ENCODE measurements around the gene OR13C2.
"Not testable (repeated sequence)": the region's sequence is repeated elsewhere in the genome, so short reads cannot be mapped to it uniquely, and the experiment has no call there.

OR13C2 gene, protein sequence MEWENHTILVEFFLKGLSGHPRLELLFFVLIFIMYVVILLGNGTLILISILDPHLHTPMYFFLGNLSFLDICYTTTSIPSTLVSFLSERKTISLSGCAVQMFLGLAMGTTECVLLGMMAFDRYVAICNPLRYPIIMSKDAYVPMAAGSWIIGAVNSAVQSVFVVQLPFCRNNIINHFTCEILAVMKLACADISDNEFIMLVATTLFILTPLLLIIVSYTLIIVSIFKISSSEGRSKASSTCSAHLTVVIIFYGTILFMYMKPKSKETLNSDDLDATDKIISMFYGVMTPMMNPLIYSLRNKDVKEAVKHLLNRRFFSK

DNA sequence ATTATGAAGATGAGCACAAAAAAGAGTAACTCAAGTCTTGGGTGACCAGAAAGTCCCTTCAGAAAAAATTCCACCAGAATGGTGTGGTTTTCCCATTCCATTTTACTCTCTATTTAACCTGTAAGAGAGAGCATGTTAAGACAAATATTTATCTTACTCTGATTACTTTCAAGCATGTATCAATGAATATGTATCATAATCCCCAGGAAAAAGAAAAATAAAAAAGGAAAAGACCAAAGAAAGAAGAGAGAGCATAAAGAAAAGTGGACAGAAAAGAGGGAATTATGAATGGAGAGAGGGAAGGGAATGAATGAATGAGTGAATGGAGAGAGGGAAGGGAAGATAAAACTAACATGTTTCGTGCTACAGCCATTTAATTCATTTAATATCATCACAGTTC lies at the start of gene OR13C2:
Gene OR13C2, minus strand, starts transcription at position 101 of the 400 bp plus-strand sequence. Its CDS starts 0 bp downstream, at position 101.
- H3K36me3 ChIP-seq; H4K20me1 ChIP-seq; H3K9me3 ChIP-seq (replicated peaks in 1 of 11); H3K27ac ChIP-seq; H3K27me3 ChIP-seq; H3K4me3 ChIP-seq; H3K4me1 ChIP-seq; H3K4me2 ChIP-seq; H3K9ac ChIP-seq: not testable (repeated sequence)

DNA sequence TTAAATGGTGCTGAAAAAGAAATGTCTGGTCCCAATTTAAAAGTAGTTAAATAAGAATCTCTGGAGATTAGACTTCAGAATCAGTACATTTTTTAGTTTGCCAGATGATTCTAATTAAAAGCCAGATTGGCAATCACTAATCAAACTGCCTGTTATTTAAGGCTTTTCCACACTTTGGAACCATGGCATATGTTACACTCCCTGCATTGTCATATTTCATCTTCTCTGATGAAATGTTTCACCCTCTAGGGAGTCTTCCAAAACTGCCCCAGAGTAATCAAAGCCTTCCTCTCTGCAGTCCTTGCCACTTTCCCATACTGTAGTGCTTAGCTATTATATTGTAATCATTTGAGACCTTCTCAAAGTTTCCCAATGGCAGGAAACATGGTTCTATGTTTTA lies 30.0 kb upstream of the OR13C2 start:
- TF ChIP-seq Cebpa-rat (IDR thresholded peaks at IDR 0.05): no peak
- Histone ChIP-seq H3K9me3 (replicated peaks in 1 of 11) (peaks cover 31 to 55% (median 37%) of the 10 kb centered on the region in 11 experiments), H3K9ac (no peak overlapping the region), H3K4me3 (no peak overlapping the region), H4K20me1 (no peaks in the 10 kb centered on the region), H3K36me3 (no peaks in the 10 kb centered on the region), H3K27ac (no peak overlapping the region), H3K27me3 (no peaks in the 10 kb centered on the region), H3K4me2 (no peak overlapping the region), H3K4me1 (peaks cover 0 to 5% (median 0%) of the 10 kb centered on the region in 10 experiments; a peak in 3 of 20 replicates)

DNA sequence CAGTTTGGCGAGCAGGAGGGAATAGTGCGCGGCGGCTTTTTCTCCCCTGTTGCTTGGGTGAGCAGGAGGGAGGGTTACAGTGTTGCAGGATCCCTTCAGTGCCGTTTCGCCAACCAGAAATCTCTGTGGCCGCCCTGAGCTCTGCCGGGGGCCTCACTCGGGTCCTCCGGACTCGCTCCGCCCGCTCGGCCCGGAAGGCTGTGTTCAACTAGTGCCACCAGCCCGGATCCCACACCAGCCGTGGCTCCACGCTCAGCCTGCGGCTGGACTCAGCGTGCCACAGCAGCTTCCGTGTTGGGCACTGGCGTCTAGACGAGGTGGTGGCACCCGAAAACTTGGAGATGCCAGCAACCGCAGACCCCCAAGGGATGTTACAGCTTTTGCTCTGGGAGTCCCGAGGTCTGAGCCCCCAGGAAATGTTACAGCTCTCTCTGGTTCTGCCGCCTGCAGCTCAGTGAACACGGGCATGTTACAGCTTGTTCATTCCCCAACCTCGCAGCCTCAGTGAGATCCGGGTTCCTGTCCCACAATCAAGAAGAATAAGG lies 28.6 kb upstream of the OR13C2 start:
- Histone ChIP-seq H3K4me3 (no peak overlapping the region), H4K20me1 (no peaks in the 10 kb centered on the region), H3K9ac (no peak overlapping the region), H3K36me3 (no peaks in the 10 kb centered on the region), H3K27me3 (no peaks in the 10 kb centered on the region), H3K9me3 (replicated peaks in 1 of 11) (peaks cover 19 to 43% (median 28%) of the 10 kb centered on the region in 11 experiments), H3K4me2 (no peak overlapping the region), H3K27ac (no peak overlapping the region), H3K4me1 (peaks cover 0 to 5% (median 0%) of the 10 kb centered on the region in 10 experiments; a peak in 3 of 20 replicates)
- TF ChIP-seq Cebpa-rat (IDR thresholded peaks at IDR 0.05): no peak

DNA sequence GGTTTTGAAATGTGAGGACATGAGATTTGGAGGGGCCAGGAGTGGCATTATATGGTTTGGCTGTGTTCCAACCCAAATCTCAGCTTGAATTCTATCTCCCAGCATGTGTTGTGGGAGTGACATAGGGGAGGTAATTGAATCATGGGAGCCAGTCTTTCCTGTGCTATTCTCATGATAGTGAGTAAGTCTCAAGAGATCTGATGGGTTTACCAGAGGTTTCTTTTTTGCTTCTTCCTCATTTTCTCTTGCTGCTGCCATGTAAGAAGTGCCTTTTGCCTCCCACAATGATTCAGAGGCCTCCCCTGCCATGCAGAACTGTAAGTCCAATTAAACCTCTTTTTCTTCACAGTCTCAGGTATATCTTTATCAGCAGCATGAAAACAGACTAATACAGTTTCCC lies 20.5 kb upstream of the OR13C2 start:
- H3K4me3 ChIP-seq, H3K27me3 ChIP-seq, H3K4me2 ChIP-seq, H3K9ac ChIP-seq, H3K27ac ChIP-seq, H4K20me1 ChIP-seq, H3K36me3 ChIP-seq, H3K4me1 ChIP-seq: not testable (repeated sequence)
- H3K9me3 ChIP-seq (replicated peaks in 1 of 11): peaks cover 4 to 24% (median 17%) of the 10 kb centered on the region in 11 experiments; a peak in 15 of 22 replicates

DNA sequence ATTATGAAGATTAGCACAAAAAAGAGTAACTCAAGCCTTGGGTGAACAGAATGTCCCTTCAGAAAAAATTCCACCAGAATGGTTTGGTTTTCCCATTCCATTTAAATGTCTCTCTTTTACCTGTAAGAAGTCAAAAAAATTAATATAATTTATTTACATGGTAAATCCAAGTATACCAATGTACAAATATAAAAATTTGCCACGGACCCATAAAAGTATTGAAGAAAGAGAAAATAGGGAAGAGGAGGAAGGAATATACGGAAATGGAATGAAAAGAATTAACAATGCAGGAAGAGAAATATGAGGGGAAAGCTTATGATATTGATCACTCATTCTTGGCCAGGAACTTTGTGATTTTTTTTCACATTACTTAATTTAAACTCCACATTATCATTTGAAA lies 12.7 kb upstream of the OR13C2 start, which contains the start of gene OR13C9:
Gene OR13C9, minus strand, starts transcription at position 101 of the 400 bp plus-strand sequence. Its CDS starts 0 bp downstream, at position 101.
- Histone ChIP-seq H3K27ac (no peak within 1 kb of the TSS), H3K36me3 (no peaks in the 10 kb centered on the region), H3K4me1 (no peaks in the 10 kb centered on the region), H3K4me3 (no peak within 1 kb of the TSS), H3K4me2 (no peak within 1 kb of the TSS), H4K20me1 (no peaks in the 10 kb centered on the region), H3K27me3 (no peaks in the 10 kb centered on the region), H3K9me3 (replicated peaks in 1 of 11) (peaks cover 0 to 5% (median 0%) of the 10 kb centered on the region in 11 experiments; a peak in 2 of 22 replicates), H3K9ac (no peak within 1 kb of the TSS)
- TF ChIP-seq Cebpa-rat (IDR thresholded peaks at IDR 0.05): no peak

DNA sequence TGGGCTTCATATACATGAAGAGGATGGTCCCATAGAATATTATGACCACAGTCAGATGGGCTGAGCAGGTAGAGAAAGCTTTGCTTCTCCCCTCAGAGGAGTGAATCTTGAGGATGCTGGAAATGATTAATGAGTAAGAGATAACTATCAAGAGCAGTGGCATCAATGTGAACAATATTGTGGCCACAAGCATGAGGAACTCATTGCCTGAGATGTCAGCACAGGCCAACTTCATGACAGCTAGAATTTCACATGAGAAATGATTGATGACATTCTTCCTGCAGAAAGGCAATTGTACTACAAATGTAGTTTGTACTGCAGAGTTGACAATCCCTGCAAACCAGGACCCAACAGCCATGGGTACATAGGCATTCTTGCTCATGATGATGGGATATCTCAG lies 12.0 kb upstream of the OR13C2 start:
- Histone ChIP-seq H4K20me1 (no peaks in the 10 kb centered on the region), H3K27ac (no peak overlapping the region), H3K27me3 (no peaks in the 10 kb centered on the region), H3K9ac (no peak overlapping the region), H3K4me2 (no peak overlapping the region), H3K9me3 (replicated peaks in 1 of 11) (peaks cover 0 to 5% (median 0%) of the 10 kb centered on the region in 11 experiments; a peak in 2 of 22 replicates), H3K4me3 (no peak overlapping the region), H3K36me3 (no peaks in the 10 kb centered on the region), H3K4me1 (no peaks in the 10 kb centered on the region)
- TF ChIP-seq Cebpa-rat (IDR thresholded peaks at IDR 0.05): no peak

DNA sequence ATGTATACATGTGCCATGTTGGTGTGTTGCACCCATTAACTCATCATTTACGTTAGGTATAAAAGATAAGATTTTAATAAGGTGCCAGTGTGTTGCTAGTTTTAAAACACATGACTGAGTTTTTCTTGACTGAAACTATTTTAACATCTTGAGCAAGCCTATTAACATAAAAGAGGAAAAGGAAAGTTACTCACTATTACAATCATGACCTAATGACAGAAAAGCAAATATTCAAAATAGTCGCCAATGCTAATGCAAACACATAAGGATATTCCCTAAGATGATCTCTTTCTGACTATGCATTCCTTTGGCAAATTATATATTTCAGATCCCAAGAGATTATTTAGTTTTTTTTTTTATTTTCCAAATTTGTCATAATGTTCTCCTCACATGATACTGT lies 5.8 kb upstream of the OR13C2 start:
- H3K4me3 ChIP-seq: no peak overlapping the region
- no peak overlapping the region for H3K9ac ChIP-seq
- no peaks in the 10 kb centered on the region for H3K36me3 ChIP-seq
- no peak for TF ChIP-seq Cebpa-rat (IDR thresholded peaks at IDR 0.05)
- H3K27me3 ChIP-seq: no peaks in the 10 kb centered on the region
- no peaks in the 10 kb centered on the region for H4K20me1 ChIP-seq
- no peaks in the 10 kb centered on the region for H3K4me1 ChIP-seq
- peaks cover 0 to 5% (median 0%) of the 10 kb centered on the region in 11 experiments; a peak in 2 of 22 replicates for H3K9me3 ChIP-seq (replicated peaks in 1 of 11)
- no peak overlapping the region for H3K4me2 ChIP-seq
- H3K27ac ChIP-seq: no peak overlapping the region

DNA sequence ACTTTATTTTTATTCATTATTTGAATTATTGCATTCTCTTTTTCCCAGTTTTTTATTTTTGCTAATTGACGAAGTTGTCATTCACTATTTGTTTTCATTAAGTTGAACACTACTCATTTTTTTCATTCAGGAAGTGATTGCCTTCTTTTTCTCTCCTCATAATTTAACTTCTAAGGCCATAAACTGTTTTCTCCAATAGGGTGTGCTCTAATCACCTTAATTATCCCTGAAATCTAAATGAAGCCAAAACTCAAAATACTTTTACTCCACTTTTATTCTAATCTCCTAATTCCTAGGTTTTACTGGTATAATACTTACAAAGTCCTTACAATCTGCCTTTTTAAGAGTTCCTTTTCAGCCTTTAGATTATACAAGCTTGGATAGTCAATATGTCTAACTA lies 2.9 kb upstream of the OR13C2 start:
- H3K4me2 ChIP-seq: no peak overlapping the region
- no peak for TF ChIP-seq Cebpa-rat (IDR thresholded peaks at IDR 0.05)
- H3K9me3 ChIP-seq (replicated peaks in 1 of 11): no peaks in the 10 kb centered on the region
- H3K27ac ChIP-seq: no peak overlapping the region
- no peaks in the 10 kb centered on the region for H4K20me1 ChIP-seq
- no peaks in the 10 kb centered on the region for H3K36me3 ChIP-seq
- H3K4me3 ChIP-seq: no peak overlapping the region
- no peak overlapping the region for H3K9ac ChIP-seq
- H3K4me1 ChIP-seq: no peaks in the 10 kb centered on the region
- H3K27me3 ChIP-seq: no peaks in the 10 kb centered on the region

DNA sequence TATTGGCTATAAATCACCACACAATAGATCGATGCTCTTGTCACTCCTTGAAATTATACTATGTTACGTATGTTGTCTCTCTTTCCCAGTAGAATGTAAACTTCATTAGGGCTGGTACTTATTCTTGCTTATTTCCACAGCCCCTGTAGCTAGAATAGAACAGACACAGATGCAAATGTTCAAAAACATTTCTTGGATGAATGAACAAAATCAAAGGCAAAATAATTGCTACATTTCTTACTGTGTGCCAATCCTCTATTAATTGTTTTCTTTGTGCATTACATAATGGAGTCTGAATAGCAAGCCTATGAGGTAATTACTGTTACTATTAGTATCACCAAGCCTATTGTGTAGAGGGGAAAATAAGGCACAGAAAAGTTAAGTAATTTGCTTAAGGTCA lies 725 bp upstream of the OR13C2 start:
- no peaks in the 10 kb centered on the region for H4K20me1 ChIP-seq

DNA sequence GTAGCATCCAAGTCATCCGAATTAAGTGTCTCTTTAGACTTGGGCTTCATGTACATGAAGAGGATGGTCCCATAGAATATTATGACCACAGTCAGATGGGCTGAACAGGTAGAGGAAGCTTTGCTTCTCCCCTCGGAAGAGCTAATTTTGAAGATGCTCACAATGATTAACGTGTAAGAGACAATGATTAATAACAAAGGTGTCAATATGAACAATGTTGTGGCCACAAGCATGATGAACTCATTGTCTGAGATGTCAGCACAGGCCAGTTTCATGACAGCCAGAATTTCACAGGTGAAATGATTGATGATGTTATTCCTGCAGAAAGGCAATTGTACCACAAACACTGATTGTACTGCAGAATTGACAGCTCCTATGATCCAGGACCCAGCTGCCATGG lies 626 bp downstream of the OR13C2 start:
- TF ChIP-seq Cebpa-rat (IDR thresholded peaks at IDR 0.05): no peak

More for the DNA sequence above, 725 bp upstream of the OR13C2 start:
- Histone ChIP-seq H3K27ac (no peak overlapping the region), H3K9me3 (replicated peaks in 1 of 11) (no peaks in the 10 kb centered on the region), H3K4me3 (no peak overlapping the region), H3K4me1 (no peaks in the 10 kb centered on the region), H3K9ac (no peak overlapping the region), H3K4me2 (no peak overlapping the region), H3K36me3 (no peaks in the 10 kb centered on the region), H3K27me3 (no peaks in the 10 kb centered on the region)
- no peak for TF ChIP-seq Cebpa-rat (IDR thresholded peaks at IDR 0.05)

DNA sequence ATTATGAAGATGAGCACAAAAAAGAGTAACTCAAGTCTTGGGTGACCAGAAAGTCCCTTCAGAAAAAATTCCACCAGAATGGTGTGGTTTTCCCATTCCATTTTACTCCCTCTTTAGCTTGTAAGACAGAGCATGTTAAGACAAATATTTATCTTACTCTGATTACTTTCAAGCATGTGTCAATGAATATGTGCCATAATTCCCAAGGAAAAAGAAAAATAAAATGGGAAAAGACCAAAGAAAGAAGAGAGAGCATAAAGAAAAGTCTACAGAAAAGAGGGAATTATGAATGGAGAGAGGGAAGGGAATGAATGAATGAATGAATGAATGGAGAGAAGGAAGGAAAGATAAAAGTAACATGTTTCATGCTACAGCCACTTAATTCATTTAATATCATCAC lies 6.1 kb downstream of the OR13C2 start, which contains the start of gene OR13C5:
Gene OR13C5, minus strand, starts transcription at position 101 of the 400 bp plus-strand sequence. Its CDS starts 0 bp downstream, at position 101.
- H3K27ac ChIP-seq; H4K20me1 ChIP-seq; H3K27me3 ChIP-seq; H3K4me1 ChIP-seq; H3K4me3 ChIP-seq; H3K36me3 ChIP-seq; H3K4me2 ChIP-seq; H3K9me3 ChIP-seq (replicated peaks in 1 of 11); H3K9ac ChIP-seq: not testable (repeated sequence)

More for the DNA sequence above, 626 bp downstream of the OR13C2 start:
- H3K4me1 ChIP-seq: no peaks in the 10 kb centered on the region
- no peaks in the 10 kb centered on the region for H3K36me3 ChIP-seq
- no peak overlapping the region for H3K4me2 ChIP-seq
- no peaks in the 10 kb centered on the region for H4K20me1 ChIP-seq
- H3K9ac ChIP-seq: no peak overlapping the region
- no peaks in the 10 kb centered on the region for H3K9me3 ChIP-seq (replicated peaks in 1 of 11)
- H3K4me3 ChIP-seq: no peak overlapping the region
- no peaks in the 10 kb centered on the region for H3K27me3 ChIP-seq
- H3K27ac ChIP-seq: no peak overlapping the region

DNA sequence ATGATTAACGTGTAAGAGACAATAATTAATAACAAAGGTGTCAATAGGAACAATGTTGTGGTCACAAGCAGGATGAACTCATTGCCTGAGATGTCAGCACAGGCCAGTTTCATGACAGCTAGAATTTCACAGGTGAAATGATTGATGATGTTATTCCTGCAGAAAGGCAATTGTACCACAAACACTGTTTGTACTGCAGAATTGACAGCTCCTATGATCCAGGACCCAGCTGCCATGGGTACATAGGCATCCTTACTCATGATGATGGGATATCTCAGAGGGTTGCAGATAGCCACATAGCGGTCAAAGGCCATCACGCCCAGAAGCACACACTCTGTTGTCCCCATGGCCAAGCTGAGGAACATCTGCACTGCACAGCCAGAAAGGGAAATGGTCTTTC lies 6.7 kb downstream of the OR13C2 start:
- not testable (repeated sequence) for H3K4me1 ChIP-seq; H3K36me3 ChIP-seq; H3K4me3 ChIP-seq; H3K9me3 ChIP-seq (replicated peaks in 1 of 11); H4K20me1 ChIP-seq; H3K27ac ChIP-seq; H3K27me3 ChIP-seq; H3K4me2 ChIP-seq; H3K9ac ChIP-seq
